GM15510 (cell line): Measurements from ENCODE around the gene RIMS1.

Source experiments
- POLR2A ChIP-seq: IDR thresholded peaks from 3 replicates; pipeline ENCODE4 v1.6.1; 2011; ENCODE audit warnings: borderline replicate concordance; ENCODE audit not compliant: insufficient read length; ENCODE audit errors: extremely low read depth

The RIMS1 gene, protein sequence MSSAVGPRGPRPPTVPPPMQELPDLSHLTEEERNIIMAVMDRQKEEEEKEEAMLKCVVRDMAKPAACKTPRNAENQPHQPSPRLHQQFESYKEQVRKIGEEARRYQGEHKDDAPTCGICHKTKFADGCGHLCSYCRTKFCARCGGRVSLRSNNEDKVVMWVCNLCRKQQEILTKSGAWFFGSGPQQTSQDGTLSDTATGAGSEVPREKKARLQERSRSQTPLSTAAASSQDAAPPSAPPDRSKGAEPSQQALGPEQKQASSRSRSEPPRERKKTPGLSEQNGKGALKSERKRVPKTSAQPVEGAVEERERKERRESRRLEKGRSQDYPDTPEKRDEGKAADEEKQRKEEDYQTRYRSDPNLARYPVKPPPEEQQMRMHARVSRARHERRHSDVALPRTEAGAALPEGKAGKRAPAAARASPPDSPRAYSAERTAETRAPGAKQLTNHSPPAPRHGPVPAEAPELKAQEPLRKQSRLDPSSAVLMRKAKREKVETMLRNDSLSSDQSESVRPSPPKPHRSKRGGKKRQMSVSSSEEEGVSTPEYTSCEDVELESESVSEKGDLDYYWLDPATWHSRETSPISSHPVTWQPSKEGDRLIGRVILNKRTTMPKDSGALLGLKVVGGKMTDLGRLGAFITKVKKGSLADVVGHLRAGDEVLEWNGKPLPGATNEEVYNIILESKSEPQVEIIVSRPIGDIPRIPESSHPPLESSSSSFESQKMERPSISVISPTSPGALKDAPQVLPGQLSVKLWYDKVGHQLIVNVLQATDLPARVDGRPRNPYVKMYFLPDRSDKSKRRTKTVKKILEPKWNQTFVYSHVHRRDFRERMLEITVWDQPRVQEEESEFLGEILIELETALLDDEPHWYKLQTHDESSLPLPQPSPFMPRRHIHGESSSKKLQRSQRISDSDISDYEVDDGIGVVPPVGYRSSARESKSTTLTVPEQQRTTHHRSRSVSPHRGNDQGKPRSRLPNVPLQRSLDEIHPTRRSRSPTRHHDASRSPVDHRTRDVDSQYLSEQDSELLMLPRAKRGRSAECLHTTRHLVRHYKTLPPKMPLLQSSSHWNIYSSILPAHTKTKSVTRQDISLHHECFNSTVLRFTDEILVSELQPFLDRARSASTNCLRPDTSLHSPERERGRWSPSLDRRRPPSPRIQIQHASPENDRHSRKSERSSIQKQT (N-terminal part only)

DNA sequence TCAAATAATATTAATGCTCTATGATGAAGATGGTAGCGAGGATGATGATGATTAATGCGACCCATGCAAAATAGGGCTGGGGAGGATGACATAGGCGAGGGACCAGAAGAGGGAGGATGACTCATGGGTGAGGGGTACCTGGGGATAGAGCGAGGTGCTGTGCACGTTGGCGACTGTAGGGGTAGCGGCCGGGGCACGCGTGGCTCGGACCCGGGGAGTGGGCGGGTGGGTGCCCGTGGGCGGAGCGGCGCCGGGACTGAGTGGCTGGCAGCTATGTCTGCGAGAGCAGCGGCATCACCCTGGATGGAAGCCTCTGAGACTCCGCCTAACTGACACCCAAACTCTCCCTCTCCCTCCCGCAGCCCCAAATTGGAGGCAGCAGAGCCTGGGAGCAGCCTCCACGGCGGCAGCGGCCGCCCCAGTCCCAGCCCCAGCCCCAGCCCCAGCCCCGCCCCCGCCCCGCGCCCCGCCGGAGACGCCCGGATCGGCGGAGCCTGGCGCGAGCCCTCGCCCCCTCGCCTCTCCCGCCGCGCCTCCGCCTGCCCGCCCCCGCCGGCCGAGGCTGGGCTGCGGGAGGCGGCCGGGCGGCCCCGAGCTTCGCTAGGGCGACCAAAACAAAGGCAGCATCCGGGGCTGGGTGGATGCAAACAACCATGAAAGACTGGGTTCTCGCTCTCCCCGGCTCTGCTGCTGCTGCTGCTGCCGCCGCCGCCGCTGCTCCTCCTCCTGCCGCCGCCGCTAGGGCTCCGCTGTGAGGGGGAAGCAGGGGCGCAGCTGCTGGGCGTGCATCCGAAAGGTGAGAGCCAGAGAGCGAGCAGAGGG is at the start of gene RIMS1:
TSS of gene RIMS1 (plus strand) at position 367 of the 822 bp plus-strand sequence. CDS start 474 bp downstream, outside the sequence.
- TF ChIP-seq POLR2A, result no peak

DNA sequence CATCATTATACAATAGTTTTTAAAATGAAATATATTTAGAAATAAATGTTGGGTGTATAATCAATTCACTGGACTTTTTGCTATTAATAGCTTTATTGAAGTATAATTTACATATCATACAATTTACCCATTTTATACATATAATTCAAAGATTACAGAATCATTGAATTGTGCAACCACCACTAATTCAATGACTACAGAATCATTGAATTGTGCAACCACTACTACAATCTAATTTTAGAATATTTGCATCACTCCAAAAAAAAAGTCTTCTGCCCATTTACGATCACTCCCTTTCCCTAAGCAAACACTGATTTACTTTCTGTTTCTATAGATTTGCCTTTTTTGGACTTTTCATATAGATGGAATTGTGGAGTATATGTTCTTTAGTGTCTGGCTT is 35.1 kb upstream of the RIMS1 start:
- no peak for TF ChIP-seq POLR2A

DNA sequence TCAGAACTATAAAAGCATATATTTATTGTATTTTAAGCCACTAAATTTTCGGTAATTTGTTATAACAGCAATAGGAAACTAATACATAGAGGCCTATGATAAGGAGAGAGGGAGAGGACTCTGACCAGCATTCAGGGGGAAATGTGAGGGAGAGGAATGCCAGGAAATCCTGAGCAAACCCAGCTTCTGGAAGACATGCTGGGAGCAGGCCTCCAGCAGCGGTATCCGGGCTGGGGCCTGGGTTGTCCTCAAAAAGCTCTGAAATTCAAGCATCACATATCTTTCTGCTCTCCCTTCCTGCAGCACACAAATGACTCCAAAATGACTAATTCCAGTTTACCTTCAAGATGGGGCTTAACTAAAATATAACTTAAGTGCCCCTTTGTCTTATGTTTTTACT is 33.4 kb upstream of the RIMS1 start:
- TF ChIP-seq POLR2A, result no peak

DNA sequence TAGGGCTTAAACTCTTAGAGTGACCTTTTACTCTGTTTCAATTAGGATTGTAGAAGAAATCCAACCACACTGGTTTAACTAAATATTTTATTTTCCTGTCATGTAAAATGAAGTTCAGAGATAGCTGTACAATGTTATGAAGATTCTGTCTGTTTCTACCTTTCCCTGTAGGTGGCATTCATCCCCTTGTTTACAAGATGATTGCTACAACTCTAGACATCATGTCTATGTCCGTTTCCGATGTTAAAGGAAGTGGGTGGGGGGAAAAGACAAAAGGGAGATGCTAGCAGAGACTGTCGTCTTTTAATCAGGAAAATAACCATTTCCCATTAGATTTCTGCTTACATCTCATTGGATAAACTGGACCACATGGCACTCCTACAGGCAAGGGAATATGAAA is 30.9 kb upstream of the RIMS1 start:
- no peak for TF ChIP-seq POLR2A

DNA sequence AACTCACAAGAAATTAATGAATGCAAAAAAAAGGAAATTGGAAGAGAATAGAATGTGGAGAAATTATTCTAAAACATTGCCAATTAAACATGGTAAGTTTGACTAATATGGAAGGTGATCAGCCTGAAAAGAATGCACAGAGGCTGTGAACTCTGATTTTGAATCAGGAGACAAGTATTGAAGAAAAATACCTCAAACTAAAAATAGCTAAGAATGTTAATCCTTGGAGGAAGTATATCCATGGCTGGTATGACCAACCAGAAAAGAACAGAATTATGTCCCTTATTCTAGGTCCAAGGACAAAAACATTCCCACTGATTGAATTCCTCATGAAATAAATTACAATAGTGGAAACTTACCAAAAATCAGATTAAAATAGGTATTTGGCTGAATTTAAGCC is 7.3 kb upstream of the RIMS1 start:
- TF ChIP-seq POLR2A, result no peak

DNA sequence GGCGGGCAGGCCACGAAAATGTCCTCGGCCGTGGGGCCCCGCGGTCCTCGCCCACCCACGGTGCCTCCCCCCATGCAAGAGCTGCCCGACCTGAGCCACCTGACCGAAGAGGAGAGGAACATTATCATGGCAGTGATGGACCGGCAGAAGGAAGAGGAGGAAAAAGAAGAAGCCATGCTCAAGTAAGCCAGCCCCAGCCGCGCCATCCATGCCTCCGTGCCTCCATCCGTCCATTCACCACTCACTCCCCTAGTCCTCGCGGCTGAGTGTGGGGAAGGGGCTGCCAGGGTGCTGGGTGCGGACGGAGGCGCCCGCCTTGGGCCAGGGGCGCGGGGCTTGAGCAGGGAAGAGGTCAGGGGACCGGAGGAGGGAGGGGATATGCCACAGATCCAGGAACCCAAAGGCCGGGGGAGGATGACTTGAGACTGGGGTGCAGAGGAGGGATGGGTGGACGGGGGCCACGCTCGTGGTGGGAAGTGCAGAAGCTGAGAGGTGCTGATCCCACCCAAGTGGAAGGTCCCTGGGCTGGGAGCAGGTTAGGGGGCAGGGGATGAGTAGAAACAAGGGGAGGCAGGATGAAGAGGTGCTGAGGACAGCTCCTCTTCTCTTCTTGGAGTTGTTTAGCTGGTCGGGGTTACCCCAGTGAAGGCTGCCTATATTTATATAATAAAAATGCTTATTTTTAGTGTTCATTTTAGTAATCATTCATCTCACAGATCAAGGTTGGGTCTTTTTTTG is 825 bp downstream of the RIMS1 start:
- TF ChIP-seq POLR2A, result no peak

DNA sequence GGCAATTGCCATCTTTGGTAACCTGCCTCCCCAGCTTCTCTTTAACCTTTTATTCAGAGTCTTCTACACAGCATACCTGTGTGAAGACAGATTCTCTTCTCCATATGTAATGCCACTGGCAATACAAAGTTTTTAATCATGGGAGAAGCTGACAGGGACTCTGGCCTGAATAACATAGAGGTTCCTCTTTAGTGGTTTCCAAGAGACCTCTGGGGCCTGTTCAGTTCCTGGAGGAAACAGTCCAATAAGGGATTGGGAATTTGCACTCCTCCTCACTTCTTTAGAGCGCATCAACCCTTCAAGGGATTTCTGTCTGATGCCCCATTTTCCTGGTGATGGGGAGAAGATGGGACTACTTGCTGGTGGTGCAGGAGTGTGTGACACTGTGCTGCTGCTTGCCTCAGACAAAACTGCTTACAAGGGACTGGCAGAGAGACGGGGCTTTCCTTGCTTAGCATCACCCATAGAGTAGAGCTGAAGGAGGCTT is 1.4 kb downstream of the RIMS1 start:
- no peak for TF ChIP-seq POLR2A

DNA sequence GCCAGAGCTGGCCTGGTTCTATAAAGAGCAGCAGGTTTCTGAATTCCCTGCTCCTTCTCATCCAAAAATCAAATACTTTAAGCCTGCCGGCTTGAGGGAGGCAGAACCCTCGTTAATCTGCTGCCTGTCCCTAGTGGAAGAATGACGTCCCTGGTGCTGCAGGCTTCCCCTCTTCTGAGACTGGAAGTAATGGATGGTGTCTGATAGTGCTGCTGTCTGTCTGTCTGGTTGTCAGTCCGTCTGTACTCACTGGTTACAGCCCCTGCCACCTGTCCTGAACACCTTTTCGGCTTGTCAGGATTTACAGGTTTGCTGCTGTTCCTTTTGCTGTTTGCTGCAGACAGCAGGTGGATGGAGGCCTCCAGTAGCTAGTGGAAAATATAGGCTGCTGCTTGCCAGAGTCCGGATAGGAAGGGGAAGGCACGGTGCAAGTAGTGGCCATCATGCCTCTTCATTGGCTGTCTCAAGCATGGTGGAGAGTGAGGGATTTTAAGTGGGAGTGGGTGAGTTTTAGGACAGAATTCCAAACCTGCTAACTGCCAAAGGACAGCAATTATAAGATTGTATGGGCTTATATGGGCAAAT is 2.5 kb downstream of the RIMS1 start:
- no peak for TF ChIP-seq POLR2A

DNA sequence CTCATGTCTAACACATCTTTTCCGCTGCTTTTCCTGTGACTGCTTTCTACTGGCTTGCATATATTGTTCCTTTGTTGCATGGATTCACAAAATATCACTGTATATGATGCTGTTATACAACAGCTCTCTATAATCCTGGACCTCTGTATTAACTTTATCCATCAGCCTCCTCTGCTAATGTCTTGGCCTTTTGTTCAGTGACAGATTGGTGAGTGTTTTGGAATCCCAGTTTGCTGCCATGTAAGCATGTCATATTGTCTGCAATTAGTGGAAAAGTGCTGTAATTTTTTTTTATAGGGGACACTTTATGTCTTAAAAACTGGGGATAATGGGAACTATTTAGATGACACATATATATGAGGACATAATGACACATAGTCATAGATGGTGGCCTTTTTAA is 3.0 kb downstream of the RIMS1 start:
- no peak for TF ChIP-seq POLR2A

DNA sequence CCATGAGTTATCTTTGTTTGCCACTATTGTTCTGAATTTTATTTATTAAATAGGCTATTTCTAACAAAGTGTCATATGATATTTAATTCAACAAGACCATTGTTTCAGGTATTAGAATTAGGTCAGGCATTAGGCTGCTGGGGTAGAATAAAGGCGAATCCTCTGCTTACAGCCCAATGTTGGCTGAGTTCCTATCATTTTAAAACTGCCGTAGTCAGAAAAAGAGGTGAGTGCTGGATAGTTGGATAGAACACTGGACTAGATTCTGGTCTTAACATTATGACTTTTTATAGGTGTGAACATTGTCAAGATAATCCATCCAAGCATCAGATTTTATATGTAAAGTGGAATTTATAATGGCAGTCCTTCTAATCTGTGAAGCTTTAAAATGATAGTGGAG is 6.3 kb downstream of the RIMS1 start:
- TF ChIP-seq POLR2A, result no peak

DNA sequence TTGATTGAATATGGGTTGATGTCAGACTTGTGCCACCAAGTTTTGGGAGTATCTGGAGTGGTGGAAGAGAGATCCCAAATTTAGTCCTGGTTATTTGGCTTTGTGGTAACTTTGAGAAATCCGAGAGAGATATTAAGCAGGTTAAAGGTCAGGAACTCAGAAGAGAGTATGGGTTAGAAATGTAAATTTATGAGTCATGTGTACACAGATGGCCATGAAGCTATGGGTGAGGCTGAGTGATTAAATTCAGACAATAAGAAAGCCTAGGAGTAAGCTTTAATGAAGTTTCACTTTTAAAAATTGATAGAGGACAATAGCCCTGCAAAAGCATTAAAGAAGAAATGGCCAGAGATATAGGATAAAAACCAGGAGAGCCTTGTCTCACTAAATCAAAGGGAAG is 14.3 kb downstream of the RIMS1 start:
- TF ChIP-seq POLR2A, result no peak

DNA sequence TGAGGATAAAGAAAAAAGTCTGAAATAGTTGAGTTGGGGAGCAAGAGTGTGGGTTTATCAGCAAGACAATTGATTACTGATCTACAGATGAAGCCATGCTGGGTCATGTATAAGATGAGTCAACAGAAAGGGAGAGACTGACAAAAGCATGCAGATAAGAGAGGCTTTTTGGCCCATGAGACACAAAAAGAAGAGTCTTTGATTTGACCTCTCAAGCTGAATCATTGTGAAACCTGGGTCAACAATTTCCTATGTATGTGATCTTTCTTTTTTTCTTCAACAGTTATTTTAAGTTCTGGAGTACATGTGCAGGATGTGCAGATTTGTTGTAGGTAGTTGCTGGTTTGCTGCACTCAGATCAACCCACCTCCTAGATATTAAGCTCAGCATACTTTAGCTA is 15.9 kb downstream of the RIMS1 start:
- no peak for TF ChIP-seq POLR2A

DNA sequence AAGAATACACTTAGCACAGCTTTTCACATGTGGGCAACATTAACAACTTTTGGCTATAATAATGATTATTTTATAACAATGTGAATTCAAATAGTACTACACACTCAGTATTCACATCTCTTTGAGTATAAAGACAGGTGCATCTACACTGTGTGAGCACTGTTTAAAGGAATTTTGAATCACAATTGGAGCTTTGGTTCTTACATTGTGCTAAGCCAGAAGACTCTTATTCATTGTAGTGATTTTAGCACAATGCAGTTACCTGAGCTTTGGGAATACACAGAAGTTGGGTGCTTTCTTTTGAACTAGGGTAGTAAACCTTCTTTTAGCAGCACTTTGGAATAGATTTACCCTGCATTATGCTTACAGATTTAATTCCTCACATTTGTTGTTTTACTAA is 20.5 kb downstream of the RIMS1 start:
- TF ChIP-seq POLR2A, result no peak
